GM20000 (cell line): ENCODE data around the gene TFPI.

Source experiments
- DNase-seq: peaks from one replicate; pipeline ENCODE4 v3.0.0; 2012; ENCODE audit warnings: low spot score
- TF ChIP-seq, protein P1 (sequence below): IDR thresholded peaks from 2 replicates; pipeline ENCODE4 v1.5.1; 2012; ENCODE audit warnings: mild to moderate bottlenecking, control low read depth; ENCODE audit errors: extremely low read depth, missing control alignments

The TFPI gene

DNA sequence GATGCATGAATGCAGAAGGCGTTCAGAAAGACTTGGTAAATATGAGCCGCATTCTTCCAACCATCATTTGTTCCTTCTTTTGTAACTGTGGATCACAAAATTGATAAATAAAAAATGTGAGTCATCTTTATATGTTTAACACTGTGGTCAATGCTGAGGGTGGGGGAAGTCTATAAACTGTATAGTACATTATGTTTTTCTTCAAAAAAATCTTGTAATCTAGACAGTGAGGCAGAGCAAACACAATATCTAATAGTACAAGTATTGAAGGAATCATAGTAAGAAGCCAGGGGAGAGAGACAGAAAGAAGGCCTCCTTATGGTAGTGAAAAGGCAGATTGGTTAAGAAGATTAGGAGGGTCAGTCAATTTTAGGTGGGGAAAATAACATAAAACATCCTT, 75.5 kb downstream of the TFPI start:
- DNase-seq: no peak
- TF ChIP-seq, protein P1, sequence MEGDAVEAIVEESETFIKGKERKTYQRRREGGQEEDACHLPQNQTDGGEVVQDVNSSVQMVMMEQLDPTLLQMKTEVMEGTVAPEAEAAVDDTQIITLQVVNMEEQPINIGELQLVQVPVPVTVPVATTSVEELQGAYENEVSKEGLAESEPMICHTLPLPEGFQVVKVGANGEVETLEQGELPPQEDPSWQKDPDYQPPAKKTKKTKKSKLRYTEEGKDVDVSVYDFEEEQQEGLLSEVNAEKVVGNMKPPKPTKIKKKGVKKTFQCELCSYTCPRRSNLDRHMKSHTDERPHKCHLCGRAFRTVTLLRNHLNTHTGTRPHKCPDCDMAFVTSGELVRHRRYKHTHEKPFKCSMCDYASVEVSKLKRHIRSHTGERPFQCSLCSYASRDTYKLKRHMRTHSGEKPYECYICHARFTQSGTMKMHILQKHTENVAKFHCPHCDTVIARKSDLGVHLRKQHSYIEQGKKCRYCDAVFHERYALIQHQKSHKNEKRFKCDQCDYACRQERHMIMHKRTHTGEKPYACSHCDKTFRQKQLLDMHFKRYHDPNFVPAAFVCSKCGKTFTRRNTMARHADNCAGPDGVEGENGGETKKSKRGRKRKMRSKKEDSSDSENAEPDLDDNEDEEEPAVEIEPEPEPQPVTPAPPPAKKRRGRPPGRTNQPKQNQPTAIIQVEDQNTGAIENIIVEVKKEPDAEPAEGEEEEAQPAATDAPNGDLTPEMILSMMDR: no peak

DNA sequence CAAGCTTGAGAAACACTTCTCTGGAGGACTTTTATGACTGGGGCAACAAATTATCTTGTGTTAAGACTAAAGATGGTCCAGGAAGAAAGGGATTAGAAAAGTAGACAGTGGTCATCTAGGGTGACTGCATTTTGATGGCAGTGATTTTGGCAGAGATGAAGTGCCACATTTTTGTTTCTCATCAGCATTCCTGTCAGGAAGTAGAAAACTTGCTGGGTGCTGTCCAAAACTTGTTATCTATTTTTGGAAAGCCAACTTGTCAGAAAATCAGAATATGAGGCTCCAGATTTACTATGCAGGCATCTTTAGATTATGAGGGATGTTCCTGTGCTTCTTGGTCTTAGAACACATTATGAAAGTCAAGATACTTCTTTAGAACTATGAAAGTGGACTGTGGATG, 77.2 kb downstream of the TFPI start:
- TF ChIP-seq, protein P1: no peak

DNA sequence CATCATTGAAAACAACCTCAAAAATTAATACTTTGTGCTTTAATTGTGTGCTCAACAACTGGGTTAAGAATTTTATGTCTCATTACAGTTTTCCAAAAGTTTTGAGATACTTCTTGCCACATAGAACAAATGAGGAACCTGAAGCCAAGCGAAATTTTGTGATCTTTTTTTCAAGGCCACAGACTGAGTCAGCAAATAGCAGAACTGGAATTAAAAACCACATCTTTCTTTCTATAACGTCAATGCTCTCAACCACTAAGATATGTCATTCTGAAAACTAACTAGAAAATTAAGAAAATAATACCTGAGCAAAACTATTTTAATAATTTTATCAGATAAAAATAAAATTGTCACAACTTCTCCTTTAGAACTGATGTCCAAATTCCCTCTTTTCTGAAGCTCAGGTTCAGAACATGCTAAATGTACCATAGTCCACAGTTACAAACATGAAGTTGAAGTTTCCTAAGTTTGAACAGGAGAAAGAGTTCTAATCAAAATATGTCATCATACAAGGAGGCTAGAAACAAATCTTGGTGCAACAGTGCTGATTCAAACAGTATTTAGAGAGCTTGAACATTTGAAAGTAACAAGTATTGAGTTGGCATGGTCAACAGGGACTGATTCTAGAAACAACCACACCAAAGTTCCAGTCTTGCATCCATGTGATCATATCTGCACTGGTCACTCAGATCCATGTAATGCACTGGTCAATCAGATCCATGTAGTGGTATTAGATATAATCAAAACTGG, 78.6 kb downstream of the TFPI start:
- TF ChIP-seq, protein P1: no peak
- no peak for DNase-seq

More for the DNA sequence above, 77.2 kb downstream of the TFPI start:
- no peak for DNase-seq

DNA sequence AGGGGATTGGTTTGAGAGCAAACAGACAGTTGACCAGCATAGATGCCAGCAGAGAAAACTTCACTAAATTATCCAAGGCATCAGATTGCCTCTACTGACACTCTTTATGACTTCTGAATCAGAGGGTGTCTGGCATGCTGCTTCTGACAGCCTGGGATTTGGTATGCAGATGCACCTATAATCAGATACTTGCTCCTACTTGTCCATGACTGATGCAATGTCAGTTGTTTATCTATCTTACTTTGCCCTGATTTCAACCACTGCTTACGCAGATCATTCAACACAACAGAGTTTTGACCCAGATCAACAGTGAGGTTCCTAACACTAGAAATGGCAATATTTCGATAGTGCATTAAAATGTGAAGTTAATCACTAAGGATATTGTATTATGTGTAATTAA, 83.5 kb downstream of the TFPI start:
- TF ChIP-seq, protein P1: no peak
- DNase-seq: no peak

DNA sequence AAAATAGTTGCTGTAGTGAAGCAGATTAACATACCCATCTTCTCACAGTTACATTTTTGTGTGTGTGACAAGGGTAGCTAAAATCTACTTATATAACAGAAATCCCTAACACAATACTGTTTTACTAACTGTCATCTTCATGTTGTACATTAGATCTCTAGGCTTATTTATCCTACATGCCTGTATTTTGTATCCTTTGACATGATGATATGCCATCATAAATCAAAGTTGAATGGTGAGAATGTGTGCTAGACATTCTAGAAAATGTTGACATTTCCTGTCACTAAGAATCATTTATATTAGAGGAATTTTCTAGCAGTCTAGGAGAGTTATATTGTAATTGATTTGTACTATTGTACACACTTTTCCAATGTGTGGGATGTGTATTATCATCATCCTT, 84.7 kb downstream of the TFPI start:
- TF ChIP-seq, protein P1: no peak
- DNase-seq: no peak

DNA sequence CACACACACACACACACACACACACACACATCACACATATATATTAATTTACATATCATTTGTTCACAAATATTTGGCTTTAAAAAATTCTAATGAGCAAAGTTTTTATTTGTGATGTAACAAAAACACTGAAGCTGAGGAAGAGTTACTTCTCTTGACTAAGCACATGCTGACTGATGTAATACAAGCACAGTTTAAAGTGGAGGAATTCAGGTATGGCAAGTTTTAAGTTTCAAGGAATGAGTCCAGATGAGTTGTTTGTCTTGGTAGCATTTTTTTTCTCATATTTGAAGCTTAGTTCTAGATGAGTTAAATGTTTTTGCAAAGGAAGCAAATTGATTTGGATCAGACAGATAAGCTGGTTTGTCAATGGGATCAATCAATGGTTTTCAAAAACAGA, 86.0 kb downstream of the TFPI start:
- no peak for DNase-seq
- TF ChIP-seq, protein P1: no peak

DNA sequence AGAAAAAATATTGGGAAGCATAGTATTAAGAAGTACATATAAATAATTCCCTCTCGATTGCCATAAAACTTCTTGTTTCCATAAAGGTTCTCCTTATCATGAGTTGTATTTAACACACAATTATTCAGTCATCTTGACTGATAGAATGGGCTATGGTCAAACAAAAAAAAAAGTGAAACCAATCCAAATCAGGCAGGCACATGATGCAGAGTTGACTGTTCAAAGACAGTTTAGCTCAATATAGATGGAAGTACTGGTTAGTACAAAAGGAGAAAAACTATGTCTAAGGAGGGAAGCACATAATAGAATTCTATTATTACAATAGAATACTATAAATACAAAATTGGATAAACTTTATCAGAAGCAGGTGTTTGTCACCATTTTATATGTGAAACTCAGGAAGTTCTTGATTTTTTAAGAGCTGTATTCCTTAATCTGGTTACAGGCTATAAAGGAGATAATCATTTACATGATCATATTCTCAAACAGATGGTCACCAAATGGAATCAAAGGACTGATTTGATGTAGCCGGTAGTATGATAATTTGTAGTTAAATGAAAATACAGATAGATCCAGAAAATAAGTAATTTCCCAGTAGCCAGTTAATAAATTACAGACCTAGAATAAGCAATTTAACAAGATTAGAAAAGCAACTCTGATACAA, 88.0 kb downstream of the TFPI start:
- no peak for DNase-seq
- TF ChIP-seq, protein P1: no peak
